Transverse colon (tissue), 4 donors: ENCODE measurements around the gene TPSB2. TPM values are rescaled to one million over a fixed set of nuclear protein-coding genes. Genes with fewer than 3 reads are reported as not detected.

Source experiments
- DNase-seq: peaks from one replicate; pipeline ENCODE4 v3.0.0-alpha.2; 2019
- H3K27ac ChIP-seq, 4 donors: fragments of 200-600 bp; sonication (generic); 2 replicates each; pipeline ENCODE4 v1.5.1; 2016 to 2018; ENCODE audit warnings: inconsistent platforms in 4 of 4
- H3K27me3 ChIP-seq: fragments of 200-600 bp; sonication (generic); 2 replicates; pipeline ENCODE4 v1.5.1; 2017; ENCODE audit warnings: inconsistent platforms
- H3K36me3 ChIP-seq, 4 donors: fragments of 200-600 bp; sonication (generic); 2 replicates each; pipeline ENCODE4 v1.5.1; 2017 to 2019; ENCODE audit warnings: inconsistent platforms in 4 of 4
- H3K4me1 ChIP-seq, 4 donors: fragments of 200-600 bp; sonication (generic); 2 replicates each; pipeline ENCODE4 v1.5.1; 2017 to 2020; ENCODE audit warnings: inconsistent platforms in 4 of 4
- H3K4me3 ChIP-seq, 4 donors: fragments of 200-600 bp; sonication (generic); 1 replicate in 1 of 4; 2 replicates in 3 of 4; pipeline versions ENCODE4 v1.5.1 to v1.6.1; 2017 to 2019; ENCODE audit warnings: inconsistent platforms in 4 of 4
- H3K9me3 ChIP-seq, 2 donors: fragments of 200-600 bp; sonication (generic); 2 replicates each; pipeline ENCODE4 v1.5.1; 2017 to 2019; ENCODE audit warnings: inconsistent platforms in 2 of 2
- EP300 ChIP-seq: sonication (generic); formaldehyde crosslinking; IDR thresholded peaks from one replicate; pipeline ENCODE4 v1.6.1; 2017; ENCODE audit warnings: antibody characterized with exemption, low read depth
- POLR2A ChIP-seq: fragments of 450-650 bp; IDR thresholded peaks from one replicate; pipeline ENCODE4 v1.6.1; 2016; ENCODE audit warnings: antibody characterized with exemption, mild to moderate bottlenecking, moderate library complexity
- POLR2AphosphoS5 ChIP-seq, 3 donors: sonication (generic); formaldehyde crosslinking; IDR thresholded peaks; one replicate each; pipeline ENCODE4 v1.6.1; 2016; ENCODE audit warnings: antibody characterized with exemption in 3 of 3
- WGBS, 2 donors: methylation state at CpG; one replicate each; pipeline ENCODE4 v1.1.5; 2018; ENCODE audit warnings: low coverage in 1 of 2; 5-methylcytosine and 5-hydroxymethylcytosine counted together
- in situ Hi-C, 4 donors: fragments of 200-750 bp; cut with MboI; loops; one replicate each; pipeline versions ENCODE4 v1.15.0 to v1.15.1; 2017; ENCODE audit warnings: low sequenced_read_pairs in 3 of 4, low pct_ligation_motif_present in 1 of 4, low pct_unique_long_range_greater_than_20kb in 1 of 4
- intact Hi-C: fragments of 100-400 bp; cut with DNase I; formaldehyde crosslinking; loops from one replicate; pipeline ENCODE4 v1.15.1; 2023; ENCODE audit warnings: low total_unique reads
- total RNA-seq, 4 donors: library from RNA; depleted of rRNA; stranded (reverse); fragments of >200 nt; gene quantifications; one replicate each; pipeline ENCODE4 v1.1.0, GENCODE V29; 2016
- TF ChIP-seq, protein P1 (sequence below), 5 experiments: fragments of 200-600 bp in 3 of 5; fragments of 450-650 bp in 2 of 5; sonication (generic) in 3 of 5; IDR thresholded peaks; 1 replicate in 2 of 5; 2 replicates in 3 of 5; pipeline ENCODE4 v1.5.1; 2016 to 2017; ENCODE audit warnings: antibody characterized with exemption in 5 of 5, inconsistent platforms in 3 of 5, mild to moderate bottlenecking in 2 of 5, moderate library complexity in 1 of 5

TPSB2 gene
- total RNA-seq, 4 donors from 2014 or later: 12.5 to 35.2 (median 24.8) TPM

DNA sequence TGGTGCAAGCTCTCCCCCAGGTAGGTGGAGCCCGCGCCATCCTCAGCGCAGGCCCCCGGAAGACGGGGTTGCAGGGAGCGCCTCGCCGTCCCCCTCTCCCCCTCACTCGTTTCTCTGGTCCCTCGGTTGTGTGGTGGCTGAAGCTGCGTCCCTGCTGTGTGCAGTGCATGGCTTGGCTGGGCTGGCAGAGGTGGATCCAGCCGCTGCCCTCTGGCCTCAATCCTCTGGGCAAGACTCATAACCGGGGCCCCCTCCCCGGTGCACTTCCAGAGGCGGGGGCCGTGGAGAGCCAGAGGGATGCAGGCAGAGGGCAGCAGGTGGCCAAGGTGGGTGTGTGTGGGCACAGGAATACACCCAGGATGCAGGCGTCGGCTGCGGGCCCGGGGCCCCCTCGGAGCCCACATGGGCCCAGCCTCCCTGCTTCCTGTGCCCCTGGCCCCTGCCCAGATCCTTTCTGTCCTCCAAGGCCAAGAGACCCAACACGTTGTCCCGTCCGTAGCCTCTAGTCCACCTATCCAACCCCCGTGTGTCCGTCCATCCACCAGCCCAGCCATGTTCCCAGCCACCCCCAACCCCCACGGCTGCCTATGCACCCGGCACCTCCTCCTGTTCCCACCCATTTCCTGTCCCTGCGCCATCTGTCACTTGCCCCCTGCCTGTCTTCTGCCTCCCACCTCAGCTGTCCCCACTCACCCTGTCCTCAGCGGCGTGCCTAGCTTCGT lies 14.2 kb downstream of the TPSB2 start:
- WGBS, 2 donors: 73% methylated on average over 32 of the region's 32 CpGs; no CpG with 5 or more reads in 1 of the 2 donors
- Histone ChIP-seq H3K4me3 (no peak overlapping the region), H3K4me1 (no peaks in the 10 kb centered on the region), H3K9me3 (no peaks in the 10 kb centered on the region), H3K27ac (no peak overlapping the region), H3K27me3 (no peaks in the 10 kb centered on the region), H3K36me3 (no peaks in the 10 kb centered on the region)
- DNase-seq: no peak
- in situ Hi-C loops: no loop called here
- intact Hi-C loops: no loop called here
- TF ChIP-seq, protein P1, sequence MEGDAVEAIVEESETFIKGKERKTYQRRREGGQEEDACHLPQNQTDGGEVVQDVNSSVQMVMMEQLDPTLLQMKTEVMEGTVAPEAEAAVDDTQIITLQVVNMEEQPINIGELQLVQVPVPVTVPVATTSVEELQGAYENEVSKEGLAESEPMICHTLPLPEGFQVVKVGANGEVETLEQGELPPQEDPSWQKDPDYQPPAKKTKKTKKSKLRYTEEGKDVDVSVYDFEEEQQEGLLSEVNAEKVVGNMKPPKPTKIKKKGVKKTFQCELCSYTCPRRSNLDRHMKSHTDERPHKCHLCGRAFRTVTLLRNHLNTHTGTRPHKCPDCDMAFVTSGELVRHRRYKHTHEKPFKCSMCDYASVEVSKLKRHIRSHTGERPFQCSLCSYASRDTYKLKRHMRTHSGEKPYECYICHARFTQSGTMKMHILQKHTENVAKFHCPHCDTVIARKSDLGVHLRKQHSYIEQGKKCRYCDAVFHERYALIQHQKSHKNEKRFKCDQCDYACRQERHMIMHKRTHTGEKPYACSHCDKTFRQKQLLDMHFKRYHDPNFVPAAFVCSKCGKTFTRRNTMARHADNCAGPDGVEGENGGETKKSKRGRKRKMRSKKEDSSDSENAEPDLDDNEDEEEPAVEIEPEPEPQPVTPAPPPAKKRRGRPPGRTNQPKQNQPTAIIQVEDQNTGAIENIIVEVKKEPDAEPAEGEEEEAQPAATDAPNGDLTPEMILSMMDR (IDR thresholded peaks at IDR 0.05): no peak
- TF ChIP-seq EP300 (no peak), POLR2AphosphoS5 (IDR thresholded peaks at IDR 0.05) (no peak), POLR2A (no peak)

DNA sequence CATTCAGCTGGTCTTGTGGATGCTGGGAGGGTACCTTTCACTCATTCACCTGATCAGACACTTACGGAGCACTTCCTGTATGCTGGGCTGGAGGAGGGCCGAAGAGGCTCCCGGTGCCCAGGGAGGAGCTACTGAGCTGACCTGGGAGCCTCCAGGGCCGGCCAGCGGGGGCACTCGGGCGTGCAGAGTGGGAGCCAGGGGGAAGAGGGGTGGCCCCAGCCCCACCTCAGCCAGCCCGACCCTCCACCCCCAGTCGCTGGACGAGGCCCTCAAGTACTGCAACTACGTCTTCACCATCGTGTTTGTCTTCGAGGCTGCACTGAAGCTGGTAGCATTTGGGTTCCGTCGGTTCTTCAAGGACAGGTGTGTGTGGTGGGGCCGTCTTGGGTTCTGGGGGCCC lies 15.3 kb downstream of the TPSB2 start:
- intact Hi-C loops: no loop called here
- H3K9me3 ChIP-seq: no peaks in the 10 kb centered on the region

GRCh38 chr16:1213796-1214372 lies 16.1 kb downstream of the TPSB2 start:
- no peaks in the 10 kb centered on the region for H3K27me3 ChIP-seq
- H3K9me3 ChIP-seq: no peaks in the 10 kb centered on the region
- no peaks in the 10 kb centered on the region for H3K4me1 ChIP-seq
- TF ChIP-seq POLR2AphosphoS5 (IDR thresholded peaks at IDR 0.05) (no peak), POLR2A (no peak), EP300 (no peak)
- TF ChIP-seq, protein P1 (IDR thresholded peaks at IDR 0.05): no peak
- no peak overlapping the region for H3K27ac ChIP-seq
- DNase-seq: no peak
- in situ Hi-C loops (no loop called here), intact Hi-C loops (no loop called here)
- 68 to 79% methylated on average over 3 to 25 of the region's 25 CpGs for WGBS, 2 donors
- H3K4me3 ChIP-seq: no peak overlapping the region
- H3K36me3 ChIP-seq: no peaks in the 10 kb centered on the region

More for the DNA sequence above, 15.3 kb downstream of the TPSB2 start:
- H3K27me3 ChIP-seq: no peaks in the 10 kb centered on the region
- no peaks in the 10 kb centered on the region for H3K36me3 ChIP-seq
- DNase-seq: no peak
- no peaks in the 10 kb centered on the region for H3K4me1 ChIP-seq
- no peak for TF ChIP-seq POLR2AphosphoS5 (IDR thresholded peaks at IDR 0.05)
- TF ChIP-seq, protein P1 (IDR thresholded peaks at IDR 0.05): no peak
- TF ChIP-seq EP300: no peak
- TF ChIP-seq POLR2A: no peak
- in situ Hi-C loops: no loop called here
- WGBS, 2 donors: 71% methylated on average over 8 of the region's 16 CpGs; no CpG with 5 or more reads in 1 of the 2 donors
- H3K4me3 ChIP-seq: no peak overlapping the region
- no peak overlapping the region for H3K27ac ChIP-seq

- H3K4me3 ChIP-seq: no peak overlapping the region
- H3K27me3 ChIP-seq: no peaks in the 10 kb centered on the region
- H3K4me1 ChIP-seq: no peaks in the 10 kb centered on the region
- no peak overlapping the region for H3K27ac ChIP-seq
- H3K9me3 ChIP-seq: no peaks in the 10 kb centered on the region
- no peak for DNase-seq
- in situ Hi-C loops (no loop called here), intact Hi-C loops (no loop called here)
- no peaks in the 10 kb centered on the region for H3K36me3 ChIP-seq
- WGBS, 2 donors: 77% methylated on average over 5 of the region's 8 CpGs; no CpG with 5 or more reads in 1 of the 2 donors
- TF ChIP-seq POLR2A (no peak), POLR2AphosphoS5 (IDR thresholded peaks at IDR 0.05) (no peak), EP300 (no peak)
- TF ChIP-seq, protein P1 (IDR thresholded peaks at IDR 0.05): no peak
These were observed 16.8 kb downstream of the TPSB2 start for GRCh38 chr16:1213231-1213630.
